GM18517 (cell line): Measurements from ENCODE around the gene ARAP2.
A peak's percentile ranks its signal among the peaks of the same experiment; 100 is the strongest.

Experiments used
- ATAC-seq: cut with Tn5 transposase; IDR thresholded peaks from one replicate; pipeline ENCODE4 v1.9.1; 2021; ENCODE audit warnings: mild to moderate bottlenecking, moderate library complexity; ENCODE audit not compliant: unreplicated experiment

ARAP2 gene, protein sequence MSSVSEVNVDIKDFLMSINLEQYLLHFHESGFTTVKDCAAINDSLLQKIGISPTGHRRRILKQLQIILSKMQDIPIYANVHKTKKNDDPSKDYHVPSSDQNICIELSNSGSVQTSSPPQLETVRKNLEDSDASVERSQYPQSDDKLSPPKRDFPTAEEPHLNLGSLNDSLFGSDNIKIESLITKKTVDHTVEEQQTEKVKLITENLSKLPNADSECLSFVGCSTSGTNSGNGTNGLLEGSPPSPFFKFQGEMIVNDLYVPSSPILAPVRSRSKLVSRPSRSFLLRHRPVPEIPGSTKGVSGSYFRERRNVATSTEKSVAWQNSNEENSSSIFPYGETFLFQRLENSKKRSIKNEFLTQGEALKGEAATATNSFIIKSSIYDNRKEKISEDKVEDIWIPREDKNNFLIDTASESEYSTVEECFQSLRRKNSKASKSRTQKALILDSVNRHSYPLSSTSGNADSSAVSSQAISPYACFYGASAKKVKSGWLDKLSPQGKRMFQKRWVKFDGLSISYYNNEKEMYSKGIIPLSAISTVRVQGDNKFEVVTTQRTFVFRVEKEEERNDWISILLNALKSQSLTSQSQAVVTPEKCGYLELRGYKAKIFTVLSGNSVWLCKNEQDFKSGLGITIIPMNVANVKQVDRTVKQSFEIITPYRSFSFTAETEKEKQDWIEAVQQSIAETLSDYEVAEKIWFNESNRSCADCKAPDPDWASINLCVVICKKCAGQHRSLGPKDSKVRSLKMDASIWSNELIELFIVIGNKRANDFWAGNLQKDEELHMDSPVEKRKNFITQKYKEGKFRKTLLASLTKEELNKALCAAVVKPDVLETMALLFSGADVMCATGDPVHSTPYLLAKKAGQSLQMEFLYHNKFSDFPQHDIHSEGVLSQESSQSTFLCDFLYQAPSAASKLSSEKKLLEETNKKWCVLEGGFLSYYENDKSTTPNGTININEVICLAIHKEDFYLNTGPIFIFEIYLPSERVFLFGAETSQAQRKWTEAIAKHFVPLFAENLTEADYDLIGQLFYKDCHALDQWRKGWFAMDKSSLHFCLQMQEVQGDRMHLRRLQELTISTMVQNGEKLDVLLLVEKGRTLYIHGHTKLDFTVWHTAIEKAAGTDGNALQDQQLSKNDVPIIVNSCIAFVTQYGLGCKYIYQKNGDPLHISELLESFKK (N-terminal part only)

DNA sequence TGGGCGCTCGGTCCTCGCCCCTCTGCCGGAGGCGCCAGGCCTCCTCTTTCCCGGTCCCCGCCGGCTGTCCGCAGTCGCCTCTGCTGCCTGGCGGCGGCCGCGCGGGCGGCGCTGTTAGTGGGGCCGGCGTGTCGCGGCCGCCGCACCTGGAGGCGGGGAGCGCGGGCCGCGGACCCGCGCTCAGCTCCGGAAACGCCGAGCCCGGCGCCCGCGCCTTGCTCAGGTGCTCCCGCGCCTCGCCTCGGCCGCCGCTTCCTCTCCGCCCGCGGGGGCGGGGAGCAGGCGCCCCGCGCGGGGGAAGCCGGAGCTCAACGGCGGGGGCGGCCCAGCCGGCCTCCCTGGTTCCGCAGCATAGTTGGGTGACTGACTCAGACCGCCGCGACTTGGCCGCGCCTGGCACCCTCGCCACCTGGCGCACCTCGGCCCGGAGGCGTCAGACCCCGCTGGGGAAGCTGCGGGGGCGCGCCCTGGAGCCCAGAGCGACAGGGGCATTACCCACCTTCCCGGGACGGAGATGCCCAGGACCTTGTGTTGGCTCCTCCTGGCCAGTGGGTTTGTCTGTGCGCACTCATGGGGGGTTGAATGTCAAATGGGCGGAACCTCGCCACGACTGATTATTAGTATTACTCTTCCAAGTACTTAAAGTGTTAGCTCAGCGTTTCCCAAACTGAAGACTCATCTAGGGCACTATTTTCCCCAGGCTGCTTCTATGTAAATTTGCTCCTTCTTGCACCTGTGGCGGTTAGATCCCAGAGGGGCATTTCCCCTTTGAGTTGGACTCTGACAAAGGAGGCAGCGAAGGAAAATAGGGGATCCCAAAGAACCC is at the start of gene ARAP2:
ARAP2 (minus strand) TSS at position 258 of the 826 bp plus-strand sequence. CDS start 15,028 bp downstream, outside the sequence.
- peak; percentile 49 for ATAC-seq

DNA sequence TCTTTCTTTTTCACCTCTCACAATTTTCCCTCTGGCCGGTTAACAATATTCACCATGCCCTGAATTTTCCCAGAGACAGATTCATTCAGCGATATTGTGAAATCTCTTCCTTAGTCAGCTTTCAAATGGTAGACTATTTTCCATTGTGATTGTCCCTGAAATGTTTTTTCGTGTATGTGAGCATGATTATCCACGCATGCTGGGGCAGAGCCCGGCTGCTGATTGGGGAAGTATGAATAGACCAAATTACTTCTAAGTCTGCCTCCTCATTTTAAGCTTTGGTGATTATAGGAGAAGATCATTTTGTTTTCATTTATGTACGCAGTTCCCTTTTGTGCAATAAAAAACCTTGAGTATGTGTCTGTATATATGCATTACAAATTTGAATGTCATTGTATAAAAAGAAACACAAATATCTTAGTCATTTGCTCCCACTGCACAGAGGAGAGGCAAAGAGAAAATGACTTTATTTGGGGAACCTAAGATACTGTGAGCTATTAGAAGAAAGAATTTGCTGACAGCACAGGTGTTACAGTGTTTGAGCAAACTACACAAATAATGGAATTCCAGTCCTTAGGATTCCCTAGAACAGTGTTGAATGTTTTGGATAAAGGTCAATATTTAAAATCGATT is 48.4 kb upstream of the ARAP2 start:
- no peak for ATAC-seq

DNA sequence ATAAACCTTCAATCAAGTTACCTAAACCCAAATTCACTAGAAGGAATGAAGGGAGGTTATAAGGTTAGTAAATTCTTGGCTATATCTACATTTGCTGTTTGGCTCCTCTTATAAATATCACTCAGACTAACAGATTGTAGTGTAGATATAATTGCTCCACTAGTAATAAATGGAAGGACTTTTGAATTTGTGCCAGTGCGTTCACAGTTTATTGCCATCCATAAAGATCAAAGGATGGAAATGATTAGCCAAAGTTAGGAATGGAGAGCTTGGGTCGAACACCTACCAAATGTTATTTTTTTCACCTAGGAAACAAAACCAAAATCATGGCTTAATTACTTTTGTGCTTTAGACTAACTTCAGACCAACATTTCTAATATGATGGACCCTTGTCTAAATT is 46.3 kb upstream of the ARAP2 start:
- ATAC-seq = no peak

DNA sequence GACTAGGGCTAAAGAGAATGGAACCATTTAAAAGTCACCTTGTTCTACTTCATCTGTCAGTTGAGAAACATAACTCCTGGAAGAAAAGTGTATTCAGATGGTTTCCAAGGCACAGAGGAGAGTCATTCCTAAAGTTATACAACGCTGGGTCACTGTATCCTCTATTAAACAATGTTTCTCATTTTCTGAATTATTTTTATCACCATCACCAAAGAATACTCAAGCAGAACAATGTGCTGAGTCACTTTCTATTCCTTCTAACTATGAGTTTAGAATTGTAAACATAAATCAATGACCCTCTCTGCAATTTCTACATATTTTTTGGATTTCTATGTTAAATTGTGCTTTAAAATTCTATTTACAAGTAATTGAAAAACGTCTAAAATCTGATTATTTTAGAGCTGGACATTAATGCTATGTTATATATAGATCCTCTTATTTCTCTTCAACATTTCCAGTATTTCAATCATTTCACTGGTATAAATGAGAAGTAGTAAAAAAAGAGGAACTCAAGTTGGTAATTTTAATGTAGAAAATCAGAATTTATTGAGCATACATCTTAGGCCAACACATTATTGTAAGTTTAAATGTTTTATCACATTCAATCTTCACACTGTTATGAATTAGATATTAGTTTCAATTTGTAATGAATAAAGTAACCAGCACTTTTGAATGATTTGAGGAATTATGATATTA is 44.6 kb upstream of the ARAP2 start:
- ATAC-seq = no peak

DNA sequence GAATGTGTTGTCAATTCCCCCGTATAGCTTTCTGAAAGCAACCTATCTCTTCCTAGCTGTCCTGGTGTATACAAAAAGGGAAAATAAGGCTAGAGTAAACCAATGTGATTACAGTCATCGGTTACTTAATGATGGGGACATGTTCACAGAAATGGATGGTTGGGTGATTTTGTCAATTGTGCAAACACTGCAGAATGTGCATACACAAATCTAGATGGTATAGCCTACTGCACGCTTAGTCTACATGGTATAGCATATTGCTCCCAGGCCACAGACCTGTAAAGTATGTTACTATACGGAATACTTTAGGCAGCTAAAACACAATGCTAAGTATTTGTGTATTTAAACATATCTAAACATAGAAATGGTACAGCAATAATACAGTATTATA is 42.2 kb upstream of the ARAP2 start:
- ATAC-seq = no peak

DNA sequence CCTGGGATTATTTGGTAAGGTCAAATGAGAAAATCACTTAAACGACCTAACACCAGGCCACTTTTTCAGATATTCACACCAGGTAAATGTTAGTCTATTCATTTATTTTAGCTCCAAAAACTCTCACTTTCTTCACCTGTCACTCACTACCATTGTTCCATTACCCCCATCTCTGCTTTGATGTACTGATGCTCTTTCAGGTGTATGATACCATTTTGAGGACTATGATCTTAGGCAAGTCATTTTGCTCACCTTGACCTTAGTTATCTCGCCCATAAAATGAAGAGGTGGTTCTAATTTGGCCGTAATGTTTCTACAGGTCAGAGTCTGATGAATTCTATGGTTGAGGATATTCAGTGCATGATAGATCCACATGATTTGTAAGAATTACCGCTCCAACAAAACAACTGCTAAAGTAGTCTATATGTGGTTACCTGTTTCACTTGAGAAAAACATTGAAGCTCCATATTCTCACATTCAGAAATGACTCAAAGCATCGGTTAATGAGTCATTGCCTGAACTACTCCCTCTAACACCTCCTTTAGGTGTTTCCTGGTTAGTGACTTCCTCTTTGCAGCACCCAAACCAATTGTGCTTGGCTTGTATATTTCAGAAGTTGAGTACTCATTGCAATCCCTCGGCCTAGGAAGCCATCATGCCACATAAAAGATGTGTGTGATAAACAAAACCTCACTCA is 41.6 kb upstream of the ARAP2 start:
- ATAC-seq = peak; percentile 99

DNA sequence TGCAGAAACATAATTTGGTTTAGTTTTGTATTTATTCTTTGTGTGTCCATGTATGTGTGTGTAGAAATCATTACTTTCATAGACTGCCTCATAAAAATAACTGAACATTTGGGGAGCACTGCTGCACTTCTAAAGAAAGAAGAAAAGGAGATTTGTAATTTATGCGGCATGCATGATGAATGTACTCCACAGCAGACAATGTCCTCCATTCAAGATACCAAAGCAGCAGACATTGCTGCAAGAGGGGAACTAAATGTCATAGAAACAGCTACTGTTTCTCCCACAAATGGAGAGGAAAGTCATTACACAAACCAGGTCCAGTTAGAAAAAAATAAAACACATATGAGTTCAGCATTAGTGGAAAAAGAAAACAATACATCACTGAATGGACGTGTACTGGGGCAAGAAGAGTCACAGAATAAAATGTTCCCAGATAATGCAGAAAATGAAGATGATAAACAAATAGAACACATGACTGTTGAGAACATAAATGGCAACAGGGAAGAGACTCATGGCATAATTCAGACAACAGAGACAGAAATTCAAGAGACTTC is 39.7 kb upstream of the ARAP2 start:
- no peak for ATAC-seq

DNA sequence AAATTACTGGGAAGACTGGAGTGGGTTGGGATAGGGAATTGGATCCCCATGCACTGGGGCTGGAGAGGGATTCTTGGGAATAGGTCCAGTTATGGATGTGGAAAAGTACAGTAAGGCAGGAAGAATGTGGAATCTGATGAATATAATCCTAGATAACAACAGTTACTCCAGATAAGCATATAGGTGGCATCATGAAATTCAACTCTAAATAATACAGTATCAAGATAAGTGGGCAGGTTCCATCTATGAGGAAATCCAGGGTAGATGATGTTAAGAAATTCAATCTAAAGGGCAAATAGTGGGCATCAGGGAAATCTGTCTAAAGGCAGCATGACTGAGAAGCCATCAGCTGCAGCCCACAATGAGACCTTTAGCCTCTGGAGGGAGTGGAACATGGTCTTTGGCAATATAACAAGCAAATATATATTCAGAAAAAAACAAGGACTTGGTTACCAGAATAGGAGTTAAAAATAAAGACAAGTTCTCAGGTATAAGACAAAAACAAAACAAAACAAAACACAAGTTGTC is 38.3 kb upstream of the ARAP2 start:
- ATAC-seq = no peak

DNA sequence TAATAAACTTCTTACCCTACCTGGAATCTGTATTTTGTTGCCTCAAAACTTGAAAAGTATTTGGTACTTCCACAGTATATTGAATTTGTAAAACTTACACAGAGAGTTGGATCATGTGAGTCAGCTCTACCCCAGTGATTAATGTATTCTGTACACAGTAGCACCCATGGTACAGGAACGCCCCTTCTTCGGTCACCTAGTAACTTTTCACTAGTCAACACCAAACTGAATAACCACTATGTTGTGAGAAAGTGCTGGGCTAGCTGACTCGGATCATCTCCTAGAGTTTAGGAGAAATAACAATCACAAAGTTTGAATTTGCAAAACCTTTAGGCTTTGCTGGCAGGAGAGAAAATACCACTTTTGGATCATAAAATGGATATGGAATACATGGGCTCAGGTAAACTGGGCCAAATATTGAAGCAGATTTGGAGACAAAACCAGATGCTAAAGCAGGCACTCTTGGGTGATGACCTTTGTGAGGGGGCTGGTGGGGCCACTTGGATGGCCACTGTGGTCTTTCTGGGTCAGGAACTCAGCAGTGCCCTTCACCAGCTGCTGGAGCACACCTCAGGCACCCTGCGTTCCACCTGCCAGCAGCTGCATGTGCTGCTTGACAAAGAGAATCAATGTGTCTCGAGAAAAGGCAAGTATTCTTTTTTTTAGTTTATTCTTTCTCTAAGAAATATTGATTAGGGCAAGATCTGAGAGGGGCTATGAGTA is 37.2 kb upstream of the ARAP2 start, which contains the start of gene DTHD1:
DTHD1 (plus strand) TSS at position 233 of the 723 bp plus-strand sequence; CDS start at position 376, 143 bp downstream.
- ATAC-seq = no peak

DNA sequence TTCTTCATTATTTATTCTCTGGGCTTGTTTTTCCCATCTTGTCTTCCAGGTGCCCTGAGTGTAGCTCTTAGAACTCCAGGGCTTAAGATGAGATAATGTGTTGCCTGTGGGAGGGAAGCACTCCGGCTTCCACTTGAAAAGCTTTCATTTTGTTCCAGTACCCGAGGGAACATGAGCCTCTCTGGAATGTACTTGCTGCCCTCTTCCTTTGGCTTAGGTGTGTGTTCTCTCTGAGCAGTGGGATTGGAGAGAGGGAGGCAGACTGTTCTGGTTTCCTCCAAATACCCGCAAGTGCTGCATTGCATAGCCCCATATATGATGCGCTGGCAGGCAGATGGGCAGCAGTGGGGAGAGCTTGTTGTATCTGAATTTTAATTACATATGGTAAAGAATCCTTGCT is 36.2 kb upstream of the ARAP2 start:
- ATAC-seq = no peak

DNA sequence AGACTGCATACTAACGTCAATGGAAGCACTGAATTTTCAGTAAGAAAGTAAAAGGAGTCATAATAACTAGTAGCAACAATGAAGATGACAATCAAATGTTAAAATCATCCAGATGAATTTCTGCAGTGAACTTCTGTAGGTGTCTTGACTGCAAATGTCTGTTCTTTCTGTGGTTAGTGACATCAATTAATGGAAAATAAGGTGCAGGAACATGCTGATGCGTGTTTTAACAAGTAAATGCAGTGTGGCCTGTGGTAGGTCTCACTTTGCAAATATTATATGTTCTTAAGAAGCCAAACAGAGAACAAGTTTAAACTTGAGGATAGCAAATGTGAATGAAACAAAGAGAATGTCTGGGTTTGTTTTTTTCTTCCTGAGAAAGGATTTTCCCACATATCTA is 34.5 kb upstream of the ARAP2 start:
- no peak for ATAC-seq

DNA sequence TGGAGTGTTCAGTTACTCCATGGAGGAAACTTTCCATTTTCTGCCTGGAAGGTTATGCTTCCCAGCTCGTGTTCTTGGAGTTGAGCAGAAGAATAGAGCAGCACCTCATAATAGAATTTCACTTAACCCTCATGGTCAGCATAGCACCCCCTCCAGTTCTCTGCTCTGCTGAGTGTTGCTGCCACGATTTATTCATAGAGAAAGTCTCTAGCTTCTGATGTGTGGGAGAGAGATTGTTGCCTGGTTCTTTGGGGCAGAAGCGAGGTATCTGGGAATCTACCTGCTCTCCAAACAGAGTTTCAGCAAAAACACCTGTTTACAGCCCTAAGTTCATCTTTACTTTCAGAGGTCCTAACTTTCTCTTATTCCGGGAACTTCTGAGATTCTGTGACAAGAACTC is 33.2 kb upstream of the ARAP2 start:
- ATAC-seq = no peak

DNA sequence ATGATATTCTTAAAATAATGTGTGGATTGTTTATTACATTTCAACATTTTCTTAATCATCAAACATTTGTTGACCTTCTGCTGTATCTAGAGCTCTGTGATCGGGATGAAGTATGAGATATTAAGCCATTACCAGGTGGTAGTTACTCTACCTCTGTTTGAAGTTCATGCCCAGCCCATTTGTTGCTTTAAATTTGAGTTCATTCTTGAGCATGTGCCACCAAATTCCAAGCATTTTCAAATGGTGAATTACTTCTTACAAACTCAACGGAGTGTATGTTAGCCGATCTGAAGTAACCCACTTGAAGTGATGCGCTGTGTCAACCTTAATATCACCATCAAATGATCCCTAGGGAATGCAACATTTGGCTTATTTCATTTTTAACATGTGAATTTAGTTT is 29.8 kb upstream of the ARAP2 start:
- ATAC-seq = no peak

DNA sequence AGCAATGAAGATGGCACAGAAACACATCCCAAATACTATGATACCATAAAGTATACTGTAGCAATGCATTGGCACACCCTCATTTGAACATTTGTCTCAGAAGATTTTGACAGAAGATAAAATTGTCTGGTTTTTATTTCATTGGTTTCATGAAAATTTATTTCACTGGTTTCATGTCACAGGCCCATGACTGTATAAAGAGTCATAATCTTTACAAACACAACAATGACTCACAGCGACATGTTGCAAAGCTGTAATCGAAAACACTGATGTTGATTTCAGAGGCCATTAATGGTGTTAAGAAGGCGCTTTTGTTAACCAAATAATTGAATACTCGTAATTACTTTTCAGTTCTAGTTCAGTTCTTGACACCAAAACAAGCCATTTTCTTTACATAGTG is 29.0 kb upstream of the ARAP2 start:
- no peak for ATAC-seq

DNA sequence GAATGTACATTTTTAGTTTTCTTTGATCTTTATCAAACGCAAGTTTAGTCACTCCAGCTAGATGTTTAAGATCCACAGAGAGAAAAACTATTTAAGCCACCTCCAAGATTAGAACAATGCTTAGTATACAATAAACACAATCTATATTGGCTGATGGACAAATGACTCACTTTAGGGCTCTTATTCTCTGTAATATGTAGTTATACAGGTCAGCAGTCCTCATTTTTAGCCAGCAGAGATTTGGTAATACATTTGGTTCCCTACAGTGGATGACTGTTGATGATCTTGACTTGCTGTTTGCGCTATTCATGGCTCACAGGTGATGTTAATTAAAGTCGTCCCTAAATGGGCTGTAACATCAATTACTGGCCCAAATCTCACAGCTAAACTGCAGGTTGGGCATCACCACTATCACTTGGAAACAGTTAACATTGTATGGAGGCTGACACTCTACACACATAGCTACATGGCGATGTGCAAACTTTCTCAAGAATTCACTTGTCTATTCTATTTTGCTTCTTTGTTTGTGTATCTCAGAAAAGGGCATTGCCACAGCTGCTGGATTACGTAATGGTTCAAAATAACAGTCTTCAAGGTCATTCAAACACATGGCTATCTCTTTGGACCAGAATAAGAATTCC is 25.3 kb upstream of the ARAP2 start:
- no peak for ATAC-seq

DNA sequence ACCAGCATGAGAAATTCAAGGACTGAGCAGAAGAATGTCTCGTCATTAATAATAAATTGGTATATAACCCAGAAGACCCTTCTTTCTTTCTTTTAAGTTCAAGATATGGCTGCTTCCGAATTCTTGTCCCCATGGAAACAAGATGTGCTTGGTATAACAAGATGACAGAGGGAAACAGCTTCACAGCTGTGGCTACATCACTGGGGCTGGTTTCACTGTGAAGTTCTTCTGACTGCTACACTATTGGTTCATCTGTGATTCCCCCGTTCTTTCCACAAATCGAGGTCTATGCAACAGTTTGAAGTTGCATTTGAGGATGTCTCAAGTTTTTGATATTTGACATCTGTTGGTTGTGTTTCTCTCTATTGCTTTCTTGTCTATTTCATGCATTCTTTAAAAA is 24.8 kb upstream of the ARAP2 start:
- no peak for ATAC-seq
